ENCODE results near the gene SELENOP.

The SELENOP gene

GRCh38 chr5:42799668-42800114 is 12.0 kb downstream of the SELENOP start:
- no peak overlapping the region for H3K27ac ChIP-seq
- DNase-seq (ENCODE audit: low read depth, low spot score), result no peak

- no peak overlapping the region for H3K27ac ChIP-seq
- DNase-seq (ENCODE audit: low read depth, low spot score), result no peak
These were observed 12.5 kb downstream of the SELENOP start for GRCh38 chr5:42799241-42799608.

GRCh38 chr5:42798284-42799240 is 13.1 kb downstream of the SELENOP start:
- no peak overlapping the region for H3K27ac ChIP-seq
- DNase-seq (ENCODE audit: low read depth, low spot score), result no peak

- H3K27ac ChIP-seq, result no peak overlapping the region
- no peak for DNase-seq (ENCODE audit: low read depth, low spot score)
These were observed 20.5 kb downstream of the SELENOP start for GRCh38 chr5:42791151-42791550.

- H3K27ac ChIP-seq, result no peak overlapping the region
- DNase-seq (ENCODE audit: low read depth, low spot score), result no peak
These were observed 23.8 kb downstream of the SELENOP start for GRCh38 chr5:42787845-42788244.

- H3K27ac ChIP-seq, result no peak overlapping the region
- no peak for DNase-seq (ENCODE audit: low read depth, low spot score)
These were observed 24.6 kb downstream of the SELENOP start for GRCh38 chr5:42787073-42787472.

GRCh38 chr5:42785756-42786155 is 25.9 kb downstream of the SELENOP start:
- H3K27ac ChIP-seq, result no peak overlapping the region
- no peak for DNase-seq (ENCODE audit: low read depth, low spot score)

GRCh38 chr5:42784132-42784531 is 27.6 kb downstream of the SELENOP start:
- no peak overlapping the region for H3K27ac ChIP-seq
- DNase-seq (ENCODE audit: low read depth, low spot score), result no peak

- H3K27ac ChIP-seq, result no peak overlapping the region
- DNase-seq (ENCODE audit: low read depth, low spot score), result no peak
These were observed 30.1 kb downstream of the SELENOP start for GRCh38 chr5:42781584-42781983.

GRCh38 chr5:42779083-42779482 is 32.6 kb downstream of the SELENOP start:
- no peak overlapping the region for H3K27ac ChIP-seq
- DNase-seq (ENCODE audit: low read depth, low spot score), result no peak

- no peak for DNase-seq (ENCODE audit: low read depth, low spot score)
- no peak overlapping the region for H3K27ac ChIP-seq
These were observed 39.3 kb downstream of the SELENOP start for GRCh38 chr5:42772265-42772993.

GRCh38 chr5:42770003-42770402 is 41.7 kb downstream of the SELENOP start:
- no peak for DNase-seq (ENCODE audit: low read depth, low spot score)
- H3K27ac ChIP-seq, result no peak overlapping the region

- no peak overlapping the region for H3K27ac ChIP-seq
- DNase-seq (ENCODE audit: low read depth, low spot score), result no peak
These were observed 43.6 kb downstream of the SELENOP start for GRCh38 chr5:42768106-42768504.

GRCh38 chr5:42767491-42768105 is 44.1 kb downstream of the SELENOP start:
- DNase-seq (ENCODE audit: low read depth, low spot score), result no peak

GRCh38 chr5:42761791-42762190 is 49.9 kb downstream of the SELENOP start:
- no peak for DNase-seq (ENCODE audit: low read depth, low spot score)
- no peak overlapping the region for H3K27ac ChIP-seq

More at GRCh38 chr5:42767491-42768105, 44.1 kb downstream of the SELENOP start:
- no peak overlapping the region for H3K27ac ChIP-seq

- H3K27ac ChIP-seq, result no peak overlapping the region
- DNase-seq (ENCODE audit: low read depth, low spot score), result no peak
These were observed 51.3 kb downstream of the SELENOP start for GRCh38 chr5:42760426-42760825.

- DNase-seq (ENCODE audit: low read depth, low spot score), result no peak
- H3K27ac ChIP-seq, result no peak overlapping the region
These were observed 52.2 kb downstream of the SELENOP start for GRCh38 chr5:42759456-42759855.

GRCh38 chr5:42756606-42757601 is 54.8 kb downstream of the SELENOP start, which contains the start of gene CCDC152:
Gene CCDC152, plus strand, starts transcription at chr5:42756818. Its CDS starts 2,304 bp downstream, at chr5:42759122.
- H3K27ac ChIP-seq, result no peak within 1 kb of the TSS
- no peak for DNase-seq (ENCODE audit: low read depth, low spot score)

GRCh38 chr5:42753099-42753498 is 58.6 kb downstream of the SELENOP start:
- H3K27ac ChIP-seq, result no peak overlapping the region
- no peak for DNase-seq (ENCODE audit: low read depth, low spot score)

All from epithelial cell of prostate (primary cell).